GM12878 (cell line): Measurements from ENCODE around the gene SLC51A.

ENCODE experiments used
- NFYA ChIP-seq: IDR thresholded peaks from 2 replicates; pipeline ENCODE4 v1.6.1; 2011; ENCODE audit warnings: low read depth, mild to moderate bottlenecking, low read length, improper control_type of control experiment, borderline replicate concordance
- PML ChIP-seq: IDR thresholded peaks from 2 replicates; pipeline ENCODE4 v1.6.1; 2012; ENCODE audit warnings: low read length, inconsistent platforms
- REST ChIP-seq: IDR thresholded peaks from 2 replicates; pipeline ENCODE4 v1.6.1; 2012; ENCODE audit warnings: mild to moderate bottlenecking, low read depth, low read length
- YY1 ChIP-seq: IDR thresholded peaks from 2 replicates; pipeline ENCODE4 v1.6.1; 2011; ENCODE audit warnings: low read depth, mild to moderate bottlenecking, low read length

GRCh38 chr3:196207833-196208607 lies 8.3 kb upstream of the SLC51A start:
- TF ChIP-seq NFYA, result no peak
- TF ChIP-seq YY1, result no peak
- TF ChIP-seq REST, result no peak
- TF ChIP-seq PML, result no peak
